ENCODE results near the gene HELZ2.

HELZ2 gene

DNA sequence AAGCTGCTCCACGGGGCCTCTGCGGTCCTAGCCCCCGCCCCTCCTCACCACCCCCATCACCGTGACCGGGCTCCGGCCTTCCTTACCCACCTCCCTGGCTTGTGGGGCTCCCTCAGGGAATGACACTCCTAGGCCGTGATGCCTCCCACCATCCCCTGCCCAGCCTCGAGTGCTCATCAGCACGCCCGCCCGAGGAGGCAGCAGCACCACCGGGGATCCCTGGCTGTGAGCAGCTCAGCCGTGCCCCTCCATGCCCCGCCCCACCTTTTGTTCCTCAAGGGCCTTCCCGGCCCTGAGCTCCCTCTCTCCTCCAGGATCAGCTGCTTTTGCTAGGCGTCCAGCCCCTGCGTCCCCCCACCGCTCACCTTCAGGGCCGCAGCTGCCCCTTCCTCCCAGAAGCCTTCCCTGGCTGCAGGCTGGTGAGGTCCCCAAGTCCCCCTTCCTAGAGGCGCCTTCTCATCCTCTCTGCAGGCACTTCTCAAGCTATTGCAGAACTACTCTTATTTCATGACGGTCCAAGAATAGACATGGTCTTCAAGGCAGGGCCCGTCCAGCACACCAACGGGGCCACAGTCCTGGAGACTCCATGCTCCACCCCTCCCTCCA, 17.1 kb downstream of the HELZ2 start:
- Histone ChIP-seq H3K36me3 (replicated peaks) (peaks cover 16% of the 10 kb centered on the region), H3K27me3 (replicated peaks) (no peaks in the 10 kb centered on the region), H3K27ac (no peak overlapping the region), H3K4me3 (ENCODE audit: low read depth, low read length) (no peak overlapping the region)
- TF ChIP-seq, protein P1, sequence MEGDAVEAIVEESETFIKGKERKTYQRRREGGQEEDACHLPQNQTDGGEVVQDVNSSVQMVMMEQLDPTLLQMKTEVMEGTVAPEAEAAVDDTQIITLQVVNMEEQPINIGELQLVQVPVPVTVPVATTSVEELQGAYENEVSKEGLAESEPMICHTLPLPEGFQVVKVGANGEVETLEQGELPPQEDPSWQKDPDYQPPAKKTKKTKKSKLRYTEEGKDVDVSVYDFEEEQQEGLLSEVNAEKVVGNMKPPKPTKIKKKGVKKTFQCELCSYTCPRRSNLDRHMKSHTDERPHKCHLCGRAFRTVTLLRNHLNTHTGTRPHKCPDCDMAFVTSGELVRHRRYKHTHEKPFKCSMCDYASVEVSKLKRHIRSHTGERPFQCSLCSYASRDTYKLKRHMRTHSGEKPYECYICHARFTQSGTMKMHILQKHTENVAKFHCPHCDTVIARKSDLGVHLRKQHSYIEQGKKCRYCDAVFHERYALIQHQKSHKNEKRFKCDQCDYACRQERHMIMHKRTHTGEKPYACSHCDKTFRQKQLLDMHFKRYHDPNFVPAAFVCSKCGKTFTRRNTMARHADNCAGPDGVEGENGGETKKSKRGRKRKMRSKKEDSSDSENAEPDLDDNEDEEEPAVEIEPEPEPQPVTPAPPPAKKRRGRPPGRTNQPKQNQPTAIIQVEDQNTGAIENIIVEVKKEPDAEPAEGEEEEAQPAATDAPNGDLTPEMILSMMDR (IDR thresholded peaks at IDR 0.05; ENCODE audit: low read depth, low read length, missing control alignments): no peak
- no peak for DNase-seq
- in situ Hi-C loops (cut with HindIII; ENCODE audit: low pct_ligation_motif_present, low sequenced_read_pairs): no loop called here

DNA sequence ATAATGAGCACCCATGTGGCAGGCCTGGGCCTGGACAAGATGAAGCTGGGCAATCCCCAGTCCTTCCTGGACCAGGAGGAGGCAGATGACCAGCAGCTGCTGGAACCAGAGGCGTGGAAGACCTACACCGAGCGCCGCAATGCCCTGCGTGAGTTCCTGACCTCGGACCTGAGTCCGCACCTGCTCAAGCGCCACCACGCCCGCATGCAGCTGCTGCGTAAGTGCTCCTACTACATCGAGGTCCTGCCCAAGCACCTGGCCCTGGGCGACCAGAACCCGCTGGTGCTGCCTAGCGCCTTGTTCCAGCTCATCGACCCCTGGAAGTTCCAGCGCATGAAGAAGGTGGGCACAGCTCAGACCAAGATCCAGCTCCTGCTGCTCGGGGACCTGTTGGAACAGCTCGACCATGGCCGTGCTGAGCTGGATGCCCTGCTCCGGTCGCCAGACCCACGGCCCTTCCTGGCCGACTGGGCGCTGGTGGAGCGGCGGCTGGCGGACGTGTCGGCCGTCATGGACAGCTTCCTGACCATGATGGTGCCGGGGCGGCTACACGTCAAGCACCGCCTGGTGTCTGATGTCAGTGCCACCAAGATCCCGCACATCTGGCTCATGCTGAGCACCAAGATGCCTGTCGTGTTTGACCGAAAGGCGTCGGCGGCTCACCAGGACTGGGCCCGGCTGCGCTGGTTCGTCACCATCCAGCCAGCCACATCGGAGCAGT, 18.2 kb downstream of the HELZ2 start:
- Histone ChIP-seq H3K27me3 (replicated peaks) (no peaks in the 10 kb centered on the region), H3K4me3 (ENCODE audit: low read depth, low read length) (no peak overlapping the region), H3K27ac (no peak overlapping the region), H3K36me3 (replicated peaks) (peaks cover 10% of the 10 kb centered on the region)
- TF ChIP-seq, protein P1 (IDR thresholded peaks at IDR 0.05; ENCODE audit: low read depth, low read length, missing control alignments): no peak
- in situ Hi-C loops (cut with HindIII; ENCODE audit: low pct_ligation_motif_present, low sequenced_read_pairs): no loop called here
- no peak for DNase-seq

DNA sequence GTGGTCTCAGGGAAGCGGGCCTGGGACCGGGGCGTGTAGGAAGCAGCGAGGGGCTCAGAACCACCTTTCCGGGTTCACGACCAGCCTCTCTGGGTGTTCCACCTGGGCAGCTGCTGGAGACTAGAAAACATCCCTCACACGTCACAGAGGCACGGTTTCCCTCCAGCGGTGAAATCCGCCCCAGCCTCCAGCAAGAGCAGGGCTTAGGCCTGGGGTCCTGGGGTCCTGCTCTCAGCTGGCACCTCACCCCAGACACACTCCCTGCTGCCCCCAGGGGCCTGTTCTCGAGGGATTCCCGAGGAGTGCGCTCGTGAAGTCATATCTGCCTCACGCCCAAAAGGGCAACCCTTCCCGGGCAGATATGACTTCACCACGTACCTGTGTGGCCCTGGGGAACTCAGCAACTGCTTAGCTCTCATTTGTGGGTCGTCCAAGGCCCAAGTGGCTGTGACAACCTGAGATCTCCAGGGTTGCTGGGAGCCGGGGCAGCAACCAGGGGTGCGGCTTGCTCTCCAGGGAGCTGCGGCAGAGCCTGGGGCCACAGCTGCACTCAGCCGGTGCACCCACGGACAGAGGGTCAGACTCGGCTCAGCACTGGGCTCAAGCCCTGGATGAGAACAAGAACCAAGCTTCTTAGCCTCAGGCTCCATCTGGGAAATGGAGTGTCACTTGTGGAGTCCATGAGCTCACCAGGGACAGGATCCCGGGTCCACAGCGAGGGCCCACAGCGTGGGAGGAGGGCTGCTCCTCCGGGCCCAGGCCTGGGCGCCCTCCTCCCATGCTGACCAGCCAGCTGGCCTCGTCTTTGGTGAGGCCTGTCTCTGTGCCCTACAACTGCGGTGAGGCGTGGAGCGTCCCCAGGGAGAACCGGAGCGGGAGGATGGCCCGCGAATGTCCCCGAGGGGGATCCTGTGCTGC, 19.4 kb downstream of the HELZ2 start:
- Histone ChIP-seq H3K27ac (no peak overlapping the region), H3K4me3 (ENCODE audit: low read depth, low read length) (no peak overlapping the region), H3K36me3 (replicated peaks) (no peaks in the 10 kb centered on the region), H3K27me3 (replicated peaks) (no peaks in the 10 kb centered on the region)
- TF ChIP-seq, protein P1 (IDR thresholded peaks at IDR 0.05; ENCODE audit: low read depth, low read length, missing control alignments): no peak
- DNase-seq: no peak
- in situ Hi-C loops (cut with HindIII; ENCODE audit: low pct_ligation_motif_present, low sequenced_read_pairs): no loop called here

DNA sequence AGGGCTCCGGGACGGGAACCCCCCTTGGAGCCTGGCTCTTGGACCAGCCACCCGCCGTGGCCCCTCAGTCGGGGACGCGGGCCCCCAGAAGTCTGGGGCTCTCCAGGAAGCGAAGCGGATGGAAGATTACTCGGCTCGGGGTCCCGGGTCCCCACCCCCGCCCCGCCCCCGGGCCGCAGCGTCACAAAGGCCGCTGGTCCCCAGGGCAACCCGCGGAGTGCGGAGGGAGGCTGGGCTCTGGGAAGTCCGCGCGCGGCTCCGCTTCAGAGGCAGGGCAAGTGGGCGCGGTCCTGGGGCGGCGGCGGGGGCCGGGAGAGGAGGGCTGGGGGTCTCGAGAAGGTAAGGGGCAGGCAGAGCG, 20.1 kb downstream of the HELZ2 start, which contains the start of gene FNDC11:
Gene FNDC11 (plus strand): TSS at position 227 of the 358 bp plus-strand sequence. CDS start 1,505 bp downstream, outside the sequence.
- Histone ChIP-seq H3K27me3 (replicated peaks) (peaks cover 3% of the 10 kb centered on the region), H3K27ac (no peak within 1 kb of the TSS), H3K36me3 (replicated peaks) (no peaks in the 10 kb centered on the region), H3K4me3 (ENCODE audit: low read depth, low read length) (peak within 1 kb of the TSS; percentile 49)
- TF ChIP-seq, protein P1 (IDR thresholded peaks at IDR 0.05; ENCODE audit: low read depth, low read length, missing control alignments): no peak
- in situ Hi-C loops (cut with HindIII; ENCODE audit: low pct_ligation_motif_present, low sequenced_read_pairs): no loop called here
- no peak for DNase-seq

DNA sequence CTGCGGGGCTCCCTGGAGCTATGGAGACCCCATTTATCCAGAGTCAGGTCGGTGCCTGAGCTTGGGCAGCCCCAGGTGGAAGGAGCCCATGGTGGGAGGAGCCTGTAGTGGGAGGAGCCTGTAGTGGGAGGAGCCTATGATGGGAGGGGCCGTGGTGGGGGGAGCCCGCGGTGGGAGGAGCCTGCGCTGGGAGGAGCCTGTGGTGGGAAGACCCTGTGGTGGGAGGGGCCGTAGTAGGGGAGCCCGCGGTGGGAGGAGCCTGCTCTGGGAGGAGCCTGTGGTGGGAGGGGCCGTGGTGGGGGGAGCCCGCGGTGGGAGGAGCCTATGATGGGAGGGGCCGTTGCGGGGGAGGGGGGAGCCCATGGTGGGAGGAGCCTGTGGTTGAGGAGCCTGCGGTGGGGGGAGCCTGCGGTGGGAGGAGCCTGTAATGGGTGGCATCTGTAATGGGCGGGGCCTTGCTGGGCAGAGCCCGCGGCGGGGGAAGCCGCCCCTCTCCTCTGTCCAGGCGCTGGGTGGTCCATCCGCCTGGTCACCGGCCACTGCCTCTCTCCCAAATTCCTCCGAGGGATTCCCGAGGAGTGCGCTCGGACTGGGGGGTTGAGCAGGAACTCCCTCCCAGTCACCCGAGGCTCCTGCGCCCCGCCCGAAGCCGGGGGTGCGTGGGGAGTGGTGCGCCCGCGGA, 20.6 kb downstream of the HELZ2 start:
- in situ Hi-C loops (cut with HindIII; ENCODE audit: low pct_ligation_motif_present, low sequenced_read_pairs): no loop called here
- DNase-seq: peak; percentile 64
- Histone ChIP-seq H3K27ac (no peak overlapping the region), H3K27me3 (replicated peaks) (peaks cover 6% of the 10 kb centered on the region), H3K36me3 (replicated peaks) (no peaks in the 10 kb centered on the region), H3K4me3 (ENCODE audit: low read depth, low read length) (peak overlapping the region; percentile 49)
- TF ChIP-seq, protein P1 (IDR thresholded peaks at IDR 0.05; ENCODE audit: low read depth, low read length, missing control alignments): no peak
